HCT116 (cell line): Measurements from ENCODE around the gene RPRD1B.
A peak's percentile ranks its signal among the peaks of the same experiment; 100 is the strongest.

Source experiments
- CTCF ChIP-seq, 3 experiments: fragments of 200-600 bp in 1 of 3; sonication (generic) in 1 of 3; IDR thresholded peaks in 2 of 3; conservative IDR thresholded peaks in 1 of 3; 2 replicates each; pipeline ENCODE4 v1.5.1; 2012 to 2017; ENCODE audit warnings: low read depth in 2 of 3, low read length in 2 of 3, antibody characterized with exemption in 1 of 3, borderline replicate concordance in 1 of 3, control low read depth in 1 of 3, mild to moderate bottlenecking in 1 of 3, mixed read lengths in 1 of 3, mixed run types in 1 of 3, moderate library complexity in 1 of 3; ENCODE audit not compliant: insufficient read depth in 1 of 3
- EGR1 ChIP-seq: IDR thresholded peaks from 2 replicates; pipeline ENCODE4 v1.6.1; 2012; ENCODE audit warnings: low read depth
- JUND ChIP-seq: IDR thresholded peaks from 2 replicates; pipeline ENCODE4 v1.6.1; 2012
- MAX ChIP-seq: IDR thresholded peaks from 2 replicates; pipeline ENCODE4 v1.6.1; 2012
- POLR2A ChIP-seq: IDR thresholded peaks from 2 replicates; pipeline ENCODE4 v1.7.0; 2011; ENCODE audit warnings: borderline replicate concordance; ENCODE audit not compliant: insufficient read depth, insufficient read length; ENCODE audit errors: extremely low read depth
- POLR2AphosphoS5 ChIP-seq: IDR thresholded peaks from 2 replicates; pipeline ENCODE4 v1.6.1; 2011; ENCODE audit warnings: mild to moderate bottlenecking, low read depth, low read length, moderate library complexity
- RAD21 ChIP-seq: IDR thresholded peaks from 2 replicates; pipeline ENCODE4 v1.6.1; 2012; ENCODE audit warnings: low read depth, mild to moderate bottlenecking
- TCF7L2 ChIP-seq: IDR thresholded peaks from 2 replicates; pipeline ENCODE4 v1.7.0; 2011; ENCODE audit warnings: borderline replicate concordance, inconsistent platforms; ENCODE audit not compliant: insufficient read depth, insufficient read length; ENCODE audit errors: extremely low read depth
- YY1 ChIP-seq: IDR thresholded peaks from 2 replicates; pipeline ENCODE4 v1.6.1; 2011; ENCODE audit warnings: low read length, low read depth, moderate library complexity, mild to moderate bottlenecking; ENCODE audit not compliant: insufficient replicate concordance; ENCODE audit errors: extremely low read depth
- ZBTB33 ChIP-seq: IDR thresholded peaks from 2 replicates; pipeline ENCODE4 v1.6.1; 2011; ENCODE audit warnings: mild to moderate bottlenecking, low read length, moderate library complexity; ENCODE audit not compliant: insufficient replicate concordance; ENCODE audit errors: extremely low read depth
- ZNF274 ChIP-seq: fragments of 200-500 bp; sonication (Bioruptor generic); IDR thresholded peaks from 2 replicates; pipeline ENCODE4 v1.6.1; 2014; ENCODE audit warnings: mild to moderate bottlenecking, low read depth, low read length, inconsistent platforms

GRCh38 chr20:38073307-38074071 lies 39.9 kb downstream of the RPRD1B start:
- TF ChIP-seq TCF7L2 (no peak), ZBTB33 (no peak), RAD21 (peak; percentile 51; the same call in 1 of the 2 replicates), POLR2A (no peak), POLR2AphosphoS5 (no peak), CTCF (IDR thresholded peaks at IDR 0.05 in 2 of 3, conservative IDR thresholded peaks at IDR 0.05 in 1 of 3; ENCODE audit: borderline replicate concordance in 1 of 3, insufficient read depth in 1 of 3, low read depth in 2 of 3, low read length in 2 of 3) (peak; percentile 57 to 78 (median 69); a peak in 5 of 6 replicates), JUND (no peak), YY1 (no peak), MAX (no peak), ZNF274 (no peak), EGR1 (no peak)
